Keratinocyte (primary cell): ENCODE results near the gene TEKT3. TPM values are rescaled to one million over a fixed set of nuclear protein-coding genes. Genes with fewer than 3 reads are reported as not detected.

ENCODE experiments used
- DNase-seq: peaks from one replicate; pipeline ENCODE4 v3.0.0-alpha.2; 2011; ENCODE audit warnings: low read depth, missing footprints, low spot score
- FAIRE-seq: peaks from 2 replicates; lab custom pipeline; 2011; peaks lifted over from hg19 to GRCh38; lab: Jason Lieb, UNC
- H2AFZ ChIP-seq: 2 replicates; pipeline ENCODE4 v1.6.0; 2012; ENCODE audit warnings: low read length, control low read depth, inconsistent platforms; ENCODE audit not compliant: control insufficient read depth
- H3K27ac ChIP-seq: 2 replicates; pipeline ENCODE4 v1.5.1; 2011; ENCODE audit warnings: low read length; ENCODE audit not compliant: control insufficient read depth, insufficient read depth
- H3K27me3 ChIP-seq: 3 replicates; pipeline ENCODE4 v1.6.0; 2011; ENCODE audit warnings: low read length; ENCODE audit not compliant: control insufficient read depth, insufficient read depth; ENCODE audit errors: extremely low read depth
- H3K36me3 ChIP-seq, 2 experiments: 2 replicates in 1 of 2; 3 replicates in 1 of 2; pipeline ENCODE4 v1.5.1; 2011; ENCODE audit warnings: low read length in 2 of 2, mild to moderate bottlenecking in 1 of 2; ENCODE audit not compliant: control insufficient read depth in 2 of 2, insufficient read depth in 2 of 2; ENCODE audit errors: extremely low read depth in 1 of 2
- H3K4me1 ChIP-seq: 3 replicates; pipeline ENCODE4 v1.5.1; 2011; ENCODE audit warnings: low read length; ENCODE audit not compliant: control insufficient read depth, insufficient read depth; ENCODE audit errors: extremely low read depth
- H3K4me2 ChIP-seq: 3 replicates; pipeline ENCODE4 v1.6.0; 2011; ENCODE audit warnings: low read depth, low read length; ENCODE audit not compliant: control insufficient read depth, insufficient read depth; ENCODE audit errors: extremely low read depth
- H3K4me3 ChIP-seq, 3 experiments: fragments of 200-600 bp in 1 of 3; sonication (generic) in 1 of 3; 2 replicates in 2 of 3; 3 replicates in 1 of 3; pipeline ENCODE4 v1.5.1; 2011 to 2016; ENCODE audit warnings: low read length in 3 of 3, mild to moderate bottlenecking in 3 of 3, control low read depth in 2 of 3, inconsistent platforms in 1 of 3, low read depth in 1 of 3, mixed read lengths in 1 of 3, mixed run types in 1 of 3, moderate library complexity in 1 of 3; ENCODE audit not compliant: control insufficient read depth in 2 of 3, insufficient read depth in 2 of 3; ENCODE audit errors: extremely low read depth in 1 of 3
- H3K79me2 ChIP-seq: 2 replicates; pipeline ENCODE4 v1.6.0; 2012; ENCODE audit warnings: low read length; ENCODE audit not compliant: control insufficient read depth, insufficient read depth
- H3K9ac ChIP-seq: 3 replicates; pipeline ENCODE4 v1.6.0; 2011; ENCODE audit warnings: low read length; ENCODE audit not compliant: control insufficient read depth, insufficient read depth; ENCODE audit errors: extremely low read depth
- H3K9me1 ChIP-seq: 3 replicates; pipeline ENCODE4 v1.6.0; 2011; ENCODE audit warnings: low read length; ENCODE audit not compliant: control insufficient read depth, insufficient read depth; ENCODE audit errors: extremely low read depth
- H3K9me3 ChIP-seq: 2 replicates; pipeline ENCODE4 v1.5.1; 2012; ENCODE audit warnings: low read depth, low read length; ENCODE audit not compliant: control insufficient read depth
- H4K20me1 ChIP-seq: 3 replicates; pipeline ENCODE4 v1.6.0; 2011; ENCODE audit warnings: low read length; ENCODE audit not compliant: control insufficient read depth, insufficient read depth; ENCODE audit errors: extremely low read depth
- EZH2 ChIP-seq: IDR thresholded peaks from one replicate; pipeline ENCODE4 v1.6.1; 2012; ENCODE audit warnings: inconsistent platforms, mild to moderate bottlenecking, low read length, moderate library complexity
- dilution Hi-C: fragments of 300-500 bp; cut with MboI; formaldehyde crosslinking; loops from one replicate; pipeline ENCODE4 v1.7.0; 2020; ENCODE audit warnings: low sequenced_read_pairs; ENCODE audit not compliant: extremely low pct_ligation_motif_present
- polyA plus RNA-seq, 5 experiments: library from polyadenylated mRNA; depleted of rRNA in 3 of 5; stranded (reverse) in 3 of 5; stranded (forward) in 1 of 5; unstranded in 1 of 5; fragments of >200 nt; gene quantifications; 1 replicate in 1 of 5; 2 replicates in 3 of 5; 3 replicates in 1 of 5; pipeline versions ENCODE4 v1.2.1 to v1.2.3, GENCODE V29; 2011 to 2012; ENCODE audit warnings: missing spikeins in 2 of 5, low read depth in 1 of 5, low replicate concordance in 1 of 5
- TF ChIP-seq, protein P1 (sequence below), 3 experiments: IDR thresholded peaks in 1 of 3; conservative IDR thresholded peaks in 1 of 3; optimal IDR thresholded peaks in 1 of 3; 2 replicates in 2 of 3; 3 replicates in 1 of 3; pipeline versions ENCODE3 to v1.5.1; 2011; ENCODE audit warnings: low read length in 3 of 3, mild to moderate bottlenecking in 3 of 3, moderate library complexity in 2 of 3, control low read depth in 1 of 3, inconsistent platforms in 1 of 3; ENCODE audit not compliant: insufficient read depth in 2 of 3; ENCODE audit errors: extremely low read depth in 1 of 3

Gene TEKT3
- polyA plus RNA-seq, 1 donor (not counting 4 experiments of a cell fraction or from before 2014, with no cell fraction given): 0.16 TPM

DNA sequence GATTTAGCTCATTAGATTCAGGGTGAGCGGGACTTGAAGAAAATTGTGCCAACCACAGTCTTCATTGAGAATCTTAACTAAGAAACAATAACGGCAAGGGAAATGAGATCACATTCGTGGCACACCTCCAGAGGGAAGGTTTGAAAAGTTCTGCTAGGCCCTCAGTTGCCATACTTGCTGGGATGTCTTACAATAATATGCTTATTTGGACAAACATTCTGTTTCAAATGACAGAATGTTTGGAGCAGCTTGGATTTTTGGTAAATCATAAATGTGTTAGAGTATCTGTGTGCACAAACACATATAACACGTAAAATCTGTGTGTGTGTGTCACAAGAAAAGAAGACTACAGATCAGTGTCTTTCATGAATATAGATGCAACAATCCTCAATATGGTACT is 24.6 kb upstream of the TEKT3 start:
- Histone ChIP-seq H3K9ac (no peak overlapping the region), H3K4me2 (no peak overlapping the region), H3K36me3 (no peaks in the 10 kb centered on the region), H3K9me1 (no peaks in the 10 kb centered on the region), H4K20me1 (no peaks in the 10 kb centered on the region), H3K79me2 (no peaks in the 10 kb centered on the region), H3K27ac (no peak overlapping the region), H2AFZ (no peak overlapping the region), H3K27me3 (peaks cover 4% of the 10 kb centered on the region), H3K9me3 (no peaks in the 10 kb centered on the region), H3K4me1 (no peaks in the 10 kb centered on the region), H3K4me3 (no peak overlapping the region)
- FAIRE-seq (no peak), DNase-seq (no peak)
- TF ChIP-seq, protein P1, sequence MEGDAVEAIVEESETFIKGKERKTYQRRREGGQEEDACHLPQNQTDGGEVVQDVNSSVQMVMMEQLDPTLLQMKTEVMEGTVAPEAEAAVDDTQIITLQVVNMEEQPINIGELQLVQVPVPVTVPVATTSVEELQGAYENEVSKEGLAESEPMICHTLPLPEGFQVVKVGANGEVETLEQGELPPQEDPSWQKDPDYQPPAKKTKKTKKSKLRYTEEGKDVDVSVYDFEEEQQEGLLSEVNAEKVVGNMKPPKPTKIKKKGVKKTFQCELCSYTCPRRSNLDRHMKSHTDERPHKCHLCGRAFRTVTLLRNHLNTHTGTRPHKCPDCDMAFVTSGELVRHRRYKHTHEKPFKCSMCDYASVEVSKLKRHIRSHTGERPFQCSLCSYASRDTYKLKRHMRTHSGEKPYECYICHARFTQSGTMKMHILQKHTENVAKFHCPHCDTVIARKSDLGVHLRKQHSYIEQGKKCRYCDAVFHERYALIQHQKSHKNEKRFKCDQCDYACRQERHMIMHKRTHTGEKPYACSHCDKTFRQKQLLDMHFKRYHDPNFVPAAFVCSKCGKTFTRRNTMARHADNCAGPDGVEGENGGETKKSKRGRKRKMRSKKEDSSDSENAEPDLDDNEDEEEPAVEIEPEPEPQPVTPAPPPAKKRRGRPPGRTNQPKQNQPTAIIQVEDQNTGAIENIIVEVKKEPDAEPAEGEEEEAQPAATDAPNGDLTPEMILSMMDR (optimal IDR thresholded peaks at IDR 0.05 in 1 of 3, IDR thresholded peaks at IDR 0.05 in 1 of 3, conservative IDR thresholded peaks at IDR 0.05 in 1 of 3; ENCODE audit: extremely low read depth in 1 of 3, insufficient read depth in 2 of 3, low read length in 3 of 3): no peak
- TF ChIP-seq EZH2: no peak
- dilution Hi-C loops: no loop called here

DNA sequence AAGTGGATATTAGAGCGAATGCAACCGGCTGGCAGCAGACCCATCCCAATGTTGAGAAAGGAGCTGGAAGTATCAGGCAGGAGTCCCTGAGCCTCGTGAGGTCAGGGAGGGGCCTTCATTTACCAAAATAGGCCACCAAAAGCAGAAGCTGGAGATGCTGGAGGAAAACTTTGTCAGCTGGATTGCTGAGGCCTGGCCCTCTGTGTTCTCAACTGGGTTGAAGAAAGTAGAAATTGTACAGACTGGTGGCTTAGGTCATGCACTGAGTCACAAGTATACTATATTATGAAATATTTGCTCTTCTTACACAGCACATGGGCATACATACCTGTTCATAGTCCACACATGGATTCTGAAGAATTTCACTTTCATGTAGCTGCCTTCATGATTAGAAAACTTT is 23.2 kb upstream of the TEKT3 start:
- dilution Hi-C loops: no loop called here
- no peaks in the 10 kb centered on the region for H3K79me2 ChIP-seq
- H3K4me1 ChIP-seq: no peaks in the 10 kb centered on the region
- no peaks in the 10 kb centered on the region for H3K9me3 ChIP-seq
- FAIRE-seq (no peak), DNase-seq (no peak)
- H3K4me2 ChIP-seq: no peak overlapping the region
- no peak for TF ChIP-seq EZH2
- TF ChIP-seq, protein P1 (optimal IDR thresholded peaks at IDR 0.05 in 1 of 3, IDR thresholded peaks at IDR 0.05 in 1 of 3, conservative IDR thresholded peaks at IDR 0.05 in 1 of 3; ENCODE audit: extremely low read depth in 1 of 3, insufficient read depth in 2 of 3, low read length in 3 of 3): no peak
- no peaks in the 10 kb centered on the region for H3K9me1 ChIP-seq
- H4K20me1 ChIP-seq: no peaks in the 10 kb centered on the region
- H3K27me3 ChIP-seq: peaks cover 4% of the 10 kb centered on the region
- no peaks in the 10 kb centered on the region for H3K36me3 ChIP-seq
- H2AFZ ChIP-seq: no peak overlapping the region
- H3K27ac ChIP-seq: no peak overlapping the region
- no peak overlapping the region for H3K9ac ChIP-seq
- no peak overlapping the region for H3K4me3 ChIP-seq
